Vagina (tissue), 2 donors: Measurements from ENCODE around the gene CCSER2.

Experiments
- CTCF ChIP-seq, 3 experiments: fragments of 450-650 bp in 2 of 3; fragments of 200-600 bp in 1 of 3; sonication (generic) in 1 of 3; IDR thresholded peaks; one replicate each; pipeline ENCODE4 v1.5.1; 2017 to 2019; ENCODE audit warnings: antibody characterized with exemption in 3 of 3, mild to moderate bottlenecking in 2 of 3, moderate library complexity in 2 of 3
- POLR2A ChIP-seq, 2 donors: fragments of 450-650 bp; IDR thresholded peaks; one replicate each; pipeline ENCODE4 v1.6.1; 2017; ENCODE audit warnings: antibody characterized with exemption in 2 of 2, mild to moderate bottlenecking in 2 of 2, moderate library complexity in 2 of 2
- POLR2AphosphoS5 ChIP-seq, 2 donors: sonication (generic); formaldehyde crosslinking; IDR thresholded peaks; one replicate each; pipeline ENCODE4 v1.9.0; 2017; ENCODE audit warnings: antibody characterized with exemption in 2 of 2, mild to moderate bottlenecking in 2 of 2, low read depth in 1 of 2; ENCODE audit not compliant: insufficient read depth in 1 of 2

GRCh38 chr10:84341538-84341856 lies 13.1 kb downstream of the CCSER2 start:
- TF ChIP-seq POLR2A (IDR thresholded peaks at IDR 0.05) (no peak), CTCF (IDR thresholded peaks at IDR 0.05) (no peak), POLR2AphosphoS5 (IDR thresholded peaks at IDR 0.05; ENCODE audit: insufficient read depth in 1 of 2, low read depth in 1 of 2) (no peak)
